Stimulated activated CD4-positive, alpha-beta T cell treated with anti-CD3 and anti-CD28 coated beads, Interleukin-12 subunit alpha, Interleukin-12 subunit beta, amount 100 ng/mL, for 24 hours (primary cell): ENCODE data around the gene NDN.

Source experiments
- DNase-seq, 2 experiments: peaks; one replicate each; pipeline ENCODE4 v3.0.0-alpha.2; 2020; ENCODE audit warnings: low read depth in 2 of 2

Gene NDN

GRCh38 chr15:23642413-23643044, 44.6 kb downstream of the NDN start:
- DNase-seq, result peak in 1 of 2 experiments; percentile 34
